Neural cell (in vitro differentiated cells): ENCODE results near the gene SPPL3. TPM values are rescaled to one million over a fixed set of nuclear protein-coding genes. Genes with fewer than 3 reads are reported as not detected.

ENCODE experiments used
- H2AFZ ChIP-seq: fragments of 200-600, 300-800 bp; sonication (generic), shearing (Covaris generic); 2 replicates; pipeline ENCODE4 v1.6.0; 2014; ENCODE audit warnings: low read depth, mild to moderate bottlenecking, antibody characterized with exemption, low read length, moderate library complexity
- H3F3A ChIP-seq: fragments of 200-600 bp; shearing (Covaris generic); 2 replicates; pipeline ENCODE4 v1.6.1; 2016; ENCODE audit warnings: mild to moderate bottlenecking, moderate library complexity, mixed read lengths, antibody characterized with exemption, low read length; ENCODE audit not compliant: insufficient read depth, poor library complexity, severe bottlenecking
- H3K27ac ChIP-seq: fragments of 200-600, 300-800 bp; sonication (generic), shearing (Covaris generic); 2 replicates; pipeline ENCODE4 v1.5.1; 2014; ENCODE audit warnings: mild to moderate bottlenecking, low read length, moderate library complexity
- H3K27me3 ChIP-seq: fragments of 300-800, 200-600 bp; sonication (generic), shearing (Covaris generic); 2 replicates; pipeline ENCODE4 v1.6.0; 2014; ENCODE audit warnings: mild to moderate bottlenecking, low read depth, low read length, moderate library complexity; ENCODE audit not compliant: insufficient read depth
- H3K36me3 ChIP-seq: fragments of 300-800, 200-600 bp; sonication (generic), shearing (Covaris generic); 2 replicates; pipeline ENCODE4 v1.5.1; 2014; ENCODE audit warnings: mild to moderate bottlenecking, antibody characterized with exemption, low read length, moderate library complexity; ENCODE audit not compliant: insufficient read depth
- H3K4me2 ChIP-seq: fragments of 300-800, 200-600 bp; sonication (generic), shearing (Covaris generic); 2 replicates; pipeline ENCODE4 v1.6.0; 2014; ENCODE audit warnings: mild to moderate bottlenecking, low read length
- H3K4me3 ChIP-seq: fragments of 300-800, 200-600 bp; sonication (generic), shearing (Covaris generic); 2 replicates; pipeline ENCODE4 v1.5.1; 2014; ENCODE audit warnings: mild to moderate bottlenecking, low read length, moderate library complexity
- H3K79me2 ChIP-seq: fragments of 200-600 bp; shearing (Covaris generic); replicated peaks from 2 replicates; pipeline ENCODE4 v1.6.0; 2014; ENCODE audit warnings: mild to moderate bottlenecking, low read length, moderate library complexity; ENCODE audit not compliant: insufficient read depth
- H3K9ac ChIP-seq: fragments of 300-800, 200-600 bp; sonication (generic), shearing (Covaris generic); 2 replicates; pipeline ENCODE4 v1.6.1; 2016; ENCODE audit warnings: mild to moderate bottlenecking, low read length, mixed read lengths
- H3K9me2 ChIP-seq: fragments of 200-600 bp; shearing (Covaris generic); 2 replicates; pipeline ENCODE4 v1.6.1; 2016; ENCODE audit warnings: mild to moderate bottlenecking, low read length, mixed read lengths; ENCODE audit not compliant: insufficient read depth
- H3K9me3 ChIP-seq: fragments of 200-600, 300-800 bp; sonication (generic), shearing (Covaris generic); 2 replicates; pipeline ENCODE4 v1.6.1; 2016; ENCODE audit warnings: mild to moderate bottlenecking, mixed run types, low read length, moderate library complexity, mixed read lengths
- H4K20me1 ChIP-seq: fragments of 200-600 bp; shearing (Covaris generic); 2 replicates; pipeline ENCODE4 v1.6.1; 2016; ENCODE audit warnings: mild to moderate bottlenecking, mixed run types; ENCODE audit not compliant: insufficient read depth
- CTCF ChIP-seq: fragments of 450-650 bp; IDR thresholded peaks from 2 replicates; pipeline ENCODE4 v1.5.1; 2014; ENCODE audit warnings: antibody characterized with exemption, mild to moderate bottlenecking, moderate library complexity; ENCODE audit not compliant: poor library complexity, severe bottlenecking
- EP300 ChIP-seq: fragments of 450-650 bp; conservative IDR thresholded peaks from 2 replicates; pipeline ENCODE4 v1.6.1; 2014; ENCODE audit warnings: antibody characterized with exemption, mild to moderate bottlenecking, moderate library complexity; ENCODE audit not compliant: poor library complexity, severe bottlenecking
- EZH2 ChIP-seq: fragments of 200-600, 300-800 bp; shearing (Covaris generic), sonication (generic); IDR thresholded peaks from 2 replicates; pipeline ENCODE4 v1.6.1; 2014; ENCODE audit warnings: antibody characterized with exemption, low read length, borderline replicate concordance, mild to moderate bottlenecking; ENCODE audit not compliant: insufficient read depth, poor library complexity, severe bottlenecking
- MXI1 ChIP-seq: fragments of 450-650 bp; conservative IDR thresholded peaks from 2 replicates; pipeline ENCODE4 v1.6.1; 2014; ENCODE audit warnings: antibody characterized with exemption, mild to moderate bottlenecking; ENCODE audit not compliant: poor library complexity, severe bottlenecking
- POLR2AphosphoS5 ChIP-seq: IDR thresholded peaks from 2 replicates; pipeline ENCODE4 v1.6.1; 2012
- RAD21 ChIP-seq: fragments of 450-650 bp; conservative IDR thresholded peaks from 2 replicates; pipeline ENCODE4 v1.6.1; 2014; ENCODE audit warnings: antibody characterized with exemption, mild to moderate bottlenecking, moderate library complexity
- REST ChIP-seq: IDR thresholded peaks from 2 replicates; pipeline ENCODE4 v1.6.1; 2012; ENCODE audit warnings: borderline replicate concordance
- SMC3 ChIP-seq: fragments of 450-650 bp; conservative IDR thresholded peaks from 2 replicates; pipeline ENCODE4 v1.6.1; 2014; ENCODE audit warnings: antibody characterized with exemption, mild to moderate bottlenecking, moderate library complexity; ENCODE audit not compliant: poor library complexity
- TAF1 ChIP-seq: IDR thresholded peaks from 2 replicates; pipeline ENCODE4 v1.6.1; 2012; ENCODE audit warnings: low read depth
- polyA plus RNA-seq: library from polyadenylated mRNA; depleted of rRNA; stranded (reverse); fragments of >200 nt; gene quantifications from 2 replicates; pipeline ENCODE4 v1.2.3, GENCODE V29; 2014

Gene SPPL3
- polyA plus RNA-seq, 1 donor from 2014 or later: 21.3 TPM

DNA sequence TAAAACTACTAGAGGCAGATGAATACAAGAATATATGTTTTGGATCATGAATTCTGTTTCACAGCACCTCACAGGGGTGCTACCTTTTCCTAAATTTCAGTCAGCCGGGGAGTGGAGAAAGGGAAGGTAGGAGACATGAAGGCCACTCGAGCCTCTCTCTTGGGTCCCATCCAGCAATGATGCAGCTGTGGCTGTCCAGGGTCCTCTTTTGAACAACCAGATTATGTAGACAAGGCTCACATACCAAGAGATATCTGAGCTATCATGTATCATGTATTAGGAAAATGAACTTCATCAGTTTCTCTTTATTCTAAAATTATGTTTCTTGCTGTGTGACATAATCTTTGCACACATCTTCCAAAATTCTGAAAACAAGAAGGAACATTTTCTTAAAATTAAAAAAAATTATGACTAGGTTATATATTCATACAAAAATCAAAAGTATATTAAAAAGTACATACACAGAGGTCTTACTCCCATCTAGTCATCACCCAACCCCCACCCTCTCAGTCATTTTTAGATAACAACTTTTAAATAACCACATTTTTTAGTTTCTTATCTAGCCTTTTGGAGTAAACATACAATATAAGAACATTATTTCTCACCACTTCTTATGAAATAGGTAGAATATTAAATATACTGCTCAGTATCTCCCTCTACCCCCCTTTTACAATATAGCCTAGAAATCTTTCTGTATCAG, 89.8 kb downstream of the SPPL3 start:
- Histone ChIP-seq H4K20me1 (no peaks in the 10 kb centered on the region), H3K9me2 (no peaks in the 10 kb centered on the region), H3K36me3 (no peaks in the 10 kb centered on the region), H3K9me3 (no peaks in the 10 kb centered on the region), H3K27ac (no peak overlapping the region), H3K4me3 (no peak overlapping the region), H3K4me2 (no peak overlapping the region), H3F3A (no peaks in the 10 kb centered on the region), H3K27me3 (no peaks in the 10 kb centered on the region), H3K9ac (no peak overlapping the region), H2AFZ (no peak overlapping the region), H3K79me2 (peaks cover 3% of the 10 kb centered on the region)
- no peak for TF ChIP-seq MXI1
- TF ChIP-seq RAD21: no peak
- no peak for TF ChIP-seq SMC3
- no peak for TF ChIP-seq POLR2AphosphoS5
- TF ChIP-seq EZH2: no peak
- no peak for TF ChIP-seq REST
- TF ChIP-seq CTCF: no peak
- TF ChIP-seq EP300: no peak

DNA sequence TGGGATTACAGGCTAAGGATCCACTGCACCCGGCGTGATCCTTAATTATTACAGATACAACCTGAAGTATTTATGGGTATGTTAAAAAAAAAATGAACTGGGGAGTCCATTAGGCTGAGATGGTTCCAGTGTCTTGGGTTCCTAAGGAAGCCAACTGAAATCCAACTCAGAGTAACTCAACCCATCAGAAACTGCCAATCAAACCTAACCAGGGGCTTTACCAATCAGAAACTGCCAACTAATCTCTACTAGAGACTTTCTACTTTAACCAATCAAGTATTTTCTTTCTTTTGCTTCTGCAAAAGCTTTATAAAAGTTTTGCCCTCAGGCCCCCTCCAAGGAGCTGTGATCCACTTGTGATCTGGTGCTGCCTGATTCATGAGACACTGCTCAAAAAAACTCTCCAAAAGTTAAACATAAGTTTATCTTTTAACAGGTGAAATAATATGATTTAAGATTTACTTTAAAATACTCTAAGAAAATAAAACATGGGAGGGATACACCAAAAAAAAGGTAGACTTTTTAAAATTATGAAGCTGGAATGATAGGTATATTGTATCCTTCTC, 90.5 kb downstream of the SPPL3 start:
- no peaks in the 10 kb centered on the region for H3K27me3 ChIP-seq
- no peaks in the 10 kb centered on the region for H3F3A ChIP-seq
- TF ChIP-seq CTCF (no peak), POLR2AphosphoS5 (no peak), TAF1 (no peak), REST (no peak), SMC3 (no peak), MXI1 (no peak)
- no peak overlapping the region for H3K4me3 ChIP-seq
- H3K9ac ChIP-seq: no peak overlapping the region
- H3K4me2 ChIP-seq: no peak overlapping the region
- no peaks in the 10 kb centered on the region for H4K20me1 ChIP-seq
- no peaks in the 10 kb centered on the region for H3K9me3 ChIP-seq
- no peaks in the 10 kb centered on the region for H3K36me3 ChIP-seq
- no peak overlapping the region for H3K27ac ChIP-seq
- H3K9me2 ChIP-seq: no peaks in the 10 kb centered on the region
- H2AFZ ChIP-seq: no peak overlapping the region
- peaks cover 3% of the 10 kb centered on the region for H3K79me2 ChIP-seq
